ENCODE measurements around the gene AWAT2.
"Not testable (repeated sequence)": the region's sequence is repeated elsewhere in the genome, so short reads cannot be mapped to it uniquely, and the experiment has no call there.

AWAT2 gene

DNA sequence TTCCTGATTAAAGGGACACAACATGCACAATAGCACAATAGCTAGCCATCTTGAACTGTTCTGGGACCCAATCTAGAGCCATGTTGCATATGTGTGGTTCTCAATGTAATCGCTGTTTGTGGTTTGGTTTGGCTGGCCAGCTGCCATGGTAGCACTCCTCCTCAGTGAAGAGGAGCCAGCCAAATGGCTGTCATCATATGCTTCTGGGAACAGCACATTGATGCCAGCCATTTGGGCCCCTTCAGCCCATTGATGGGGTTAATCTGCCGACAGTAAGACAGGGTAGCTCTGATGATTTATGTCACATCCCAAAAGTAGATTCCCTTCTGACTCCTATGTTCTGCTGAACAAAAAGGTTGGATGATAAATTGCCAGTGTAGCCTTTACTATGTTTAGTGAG lies 48.5 kb downstream of the AWAT2 start:
- peak; percentile 2 for DNase-seq (ENCODE audit: low spot score)

- DNase-seq (ENCODE audit: low spot score), result not testable (repeated sequence)
These were observed 51.4 kb downstream of the AWAT2 start for GRCh38 chrX:69998299-69998698.

- no peak for DNase-seq (ENCODE audit: low spot score)
These were observed 53.6 kb downstream of the AWAT2 start for GRCh38 chrX:69996113-69996468.

GRCh38 chrX:69995362-69996112 lies 54.2 kb downstream of the AWAT2 start:
- DNase-seq (ENCODE audit: low spot score), result no peak

DNA sequence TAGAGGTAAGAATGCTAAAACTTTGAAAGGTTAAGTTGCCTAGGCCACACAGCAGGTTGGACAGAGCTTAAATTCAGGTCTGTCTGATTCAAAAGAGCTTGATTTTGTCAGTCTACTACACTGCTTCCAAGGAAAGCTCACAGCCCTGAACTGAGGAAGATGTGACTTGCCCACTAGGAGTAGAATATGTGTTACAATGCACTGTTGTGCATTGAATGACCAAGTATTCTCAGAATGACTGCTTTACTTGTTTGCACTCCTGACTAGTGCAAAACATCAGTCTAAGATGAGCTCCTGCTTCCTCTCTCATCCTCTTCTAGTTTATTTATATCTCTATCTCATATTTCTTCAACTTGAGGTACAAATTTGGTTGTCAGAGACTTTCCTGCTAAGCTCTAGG lies 56.2 kb downstream of the AWAT2 start:
- DNase-seq (ENCODE audit: low spot score), result no peak

DNA sequence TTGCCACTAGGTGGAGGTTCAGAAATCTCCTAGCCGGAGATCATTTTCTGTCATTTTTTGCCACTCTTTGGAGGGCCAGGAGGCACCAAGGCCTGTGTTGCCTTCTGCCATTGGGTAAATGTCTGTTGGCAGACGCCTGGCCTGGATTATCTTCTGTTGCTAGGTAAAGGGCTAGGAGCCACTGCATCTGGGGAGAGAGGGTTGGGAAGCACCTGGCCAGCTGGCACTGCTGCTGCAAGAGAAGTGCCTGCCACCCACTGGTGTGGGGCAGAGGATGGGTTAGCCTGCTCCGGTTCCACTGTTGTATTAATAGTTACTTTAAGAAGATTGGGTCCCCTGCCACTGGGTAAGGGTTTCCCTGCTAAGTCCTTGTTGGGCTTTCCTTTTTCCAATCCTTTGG lies 58.1 kb downstream of the AWAT2 start:
- DNase-seq (ENCODE audit: low spot score), result no peak
